Neuron (in vitro differentiated cells): ENCODE results near the gene TMEM236.

Experiments
- H2AFZ ChIP-seq: one replicate; pipeline ENCODE4 v1.6.1; 2013; ENCODE audit warnings: low read depth, mild to moderate bottlenecking, inconsistent platforms, low read length, moderate library complexity
- H3K27me3 ChIP-seq: one replicate; pipeline ENCODE4 v1.6.1; 2013; ENCODE audit warnings: low read length; ENCODE audit not compliant: insufficient read depth
- H3K36me3 ChIP-seq: one replicate; pipeline ENCODE4 v1.6.1; 2013; ENCODE audit warnings: low read length; ENCODE audit not compliant: insufficient read depth
- H3K4me1 ChIP-seq: one replicate; pipeline ENCODE4 v1.6.1; 2013; ENCODE audit warnings: low read length; ENCODE audit not compliant: insufficient read depth
- H3K4me3 ChIP-seq: 2 replicates; pipeline ENCODE4 v1.5.1; 2013; ENCODE audit warnings: mild to moderate bottlenecking, low read length, moderate library complexity
- H3K9me3 ChIP-seq: one replicate; pipeline ENCODE4 v1.6.1; 2013; ENCODE audit warnings: low read length

Gene TMEM236

GRCh38 chr10:17783751-17784150, 31.8 kb downstream of the TMEM236 start:
- Histone ChIP-seq H2AFZ (no peak overlapping the region), H3K27me3 (no peaks in the 10 kb centered on the region), H3K36me3 (no peaks in the 10 kb centered on the region), H3K9me3 (no peaks in the 10 kb centered on the region), H3K4me3 (no peak overlapping the region), H3K4me1 (peaks cover 11% of the 10 kb centered on the region)

- Histone ChIP-seq H3K4me3 (no peak overlapping the region), H3K4me1 (peaks cover 12% of the 10 kb centered on the region), H3K36me3 (no peaks in the 10 kb centered on the region), H3K9me3 (no peaks in the 10 kb centered on the region), H2AFZ (no peak overlapping the region), H3K27me3 (no peaks in the 10 kb centered on the region)
Observed at GRCh38 chr10:17784688-17785087, 32.7 kb downstream of the TMEM236 start.

GRCh38 chr10:17785276-17785930, 33.4 kb downstream of the TMEM236 start:
- Histone ChIP-seq H3K4me1 (peaks cover 12% of the 10 kb centered on the region), H3K4me3 (no peak overlapping the region), H3K27me3 (no peaks in the 10 kb centered on the region), H2AFZ (no peak overlapping the region), H3K36me3 (no peaks in the 10 kb centered on the region), H3K9me3 (no peaks in the 10 kb centered on the region)

GRCh38 chr10:17787087-17787961, 35.3 kb downstream of the TMEM236 start:
- H3K27me3 ChIP-seq = no peaks in the 10 kb centered on the region
- H3K9me3 ChIP-seq = no peaks in the 10 kb centered on the region
- no peak overlapping the region for H2AFZ ChIP-seq
- H3K4me3 ChIP-seq = no peak overlapping the region
- H3K4me1 ChIP-seq = peaks cover 12% of the 10 kb centered on the region
- no peaks in the 10 kb centered on the region for H3K36me3 ChIP-seq

GRCh38 chr10:17788646-17789045, 36.6 kb downstream of the TMEM236 start:
- no peaks in the 10 kb centered on the region for H3K9me3 ChIP-seq
- peaks cover 12% of the 10 kb centered on the region for H3K4me1 ChIP-seq
- no peaks in the 10 kb centered on the region for H3K27me3 ChIP-seq
- H3K36me3 ChIP-seq = no peaks in the 10 kb centered on the region
- H3K4me3 ChIP-seq = no peak overlapping the region
- H2AFZ ChIP-seq = no peak overlapping the region

GRCh38 chr10:17789396-17789795, 37.4 kb downstream of the TMEM236 start:
- H3K4me3 ChIP-seq = no peak overlapping the region
- no peak overlapping the region for H2AFZ ChIP-seq
- peaks cover 12% of the 10 kb centered on the region for H3K4me1 ChIP-seq
- H3K9me3 ChIP-seq = no peaks in the 10 kb centered on the region
- H3K36me3 ChIP-seq = no peaks in the 10 kb centered on the region
- no peaks in the 10 kb centered on the region for H3K27me3 ChIP-seq

GRCh38 chr10:17790651-17791050, 38.6 kb downstream of the TMEM236 start:
- H3K4me3 ChIP-seq = no peak overlapping the region
- H3K27me3 ChIP-seq = no peaks in the 10 kb centered on the region
- peaks cover 12% of the 10 kb centered on the region for H3K4me1 ChIP-seq
- no peaks in the 10 kb centered on the region for H3K9me3 ChIP-seq
- no peaks in the 10 kb centered on the region for H3K36me3 ChIP-seq
- H2AFZ ChIP-seq = no peak overlapping the region

- Histone ChIP-seq H3K4me1 (peaks cover 3% of the 10 kb centered on the region), H3K4me3 (no peak overlapping the region), H2AFZ (no peak overlapping the region), H3K27me3 (no peaks in the 10 kb centered on the region), H3K9me3 (peaks cover 1% of the 10 kb centered on the region), H3K36me3 (no peaks in the 10 kb centered on the region)
Observed at GRCh38 chr10:17792991-17793390, 41.0 kb downstream of the TMEM236 start.

GRCh38 chr10:17793823-17794644, 42.0 kb downstream of the TMEM236 start:
- H3K9me3 ChIP-seq = peaks cover 1% of the 10 kb centered on the region
- no peak overlapping the region for H2AFZ ChIP-seq
- H3K4me1 ChIP-seq = no peaks in the 10 kb centered on the region
- no peaks in the 10 kb centered on the region for H3K36me3 ChIP-seq
- no peaks in the 10 kb centered on the region for H3K27me3 ChIP-seq
- H3K4me3 ChIP-seq = no peak overlapping the region

- H3K4me3 ChIP-seq = no peak overlapping the region
- H3K36me3 ChIP-seq = no peaks in the 10 kb centered on the region
- H2AFZ ChIP-seq = no peak overlapping the region
- peaks cover 1% of the 10 kb centered on the region for H3K9me3 ChIP-seq
- no peaks in the 10 kb centered on the region for H3K4me1 ChIP-seq
- no peaks in the 10 kb centered on the region for H3K27me3 ChIP-seq
Observed at GRCh38 chr10:17795083-17795482, 43.1 kb downstream of the TMEM236 start.

- no peaks in the 10 kb centered on the region for H3K36me3 ChIP-seq
- H3K9me3 ChIP-seq = peaks cover 1% of the 10 kb centered on the region
- H3K27me3 ChIP-seq = no peaks in the 10 kb centered on the region
- H2AFZ ChIP-seq = no peak overlapping the region
- no peak overlapping the region for H3K4me3 ChIP-seq
- H3K4me1 ChIP-seq = no peaks in the 10 kb centered on the region
Observed at GRCh38 chr10:17795813-17796594, 44.0 kb downstream of the TMEM236 start.

GRCh38 chr10:17801507-17801906, 49.5 kb downstream of the TMEM236 start:
- Histone ChIP-seq H3K9me3 (peaks cover 1% of the 10 kb centered on the region), H3K27me3 (no peaks in the 10 kb centered on the region), H3K36me3 (no peaks in the 10 kb centered on the region), H2AFZ (no peak overlapping the region), H3K4me3 (no peak overlapping the region), H3K4me1 (no peaks in the 10 kb centered on the region)
